Measurements from ENCODE around the gene CFLAR. TPM values are rescaled to one million over a fixed set of nuclear protein-coding genes. Genes with fewer than 3 reads are reported as not detected.

Gene CFLAR
- polyA plus RNA-seq, 1 donor from 2014 or later: 104 TPM

GRCh38 chr2:201196803-201197202 is 80.8 kb downstream of the CFLAR start:
- H3K9me3 Mint-ChIP-seq: no peaks in the 10 kb centered on the region
- H3K36me3 Mint-ChIP-seq: peaks cover 23% of the 10 kb centered on the region
- H3K4me3 Mint-ChIP-seq: no peak overlapping the region
- no peaks in the 10 kb centered on the region for H3K27me3 Mint-ChIP-seq
- peaks cover 31 to 43% (median 37%) of the 10 kb centered on the region in 3 donors for H3K4me1 Mint-ChIP-seq
- H3K27ac Mint-ChIP-seq: peak overlapping the region in 1 of 3 donors; percentile 91

DNA sequence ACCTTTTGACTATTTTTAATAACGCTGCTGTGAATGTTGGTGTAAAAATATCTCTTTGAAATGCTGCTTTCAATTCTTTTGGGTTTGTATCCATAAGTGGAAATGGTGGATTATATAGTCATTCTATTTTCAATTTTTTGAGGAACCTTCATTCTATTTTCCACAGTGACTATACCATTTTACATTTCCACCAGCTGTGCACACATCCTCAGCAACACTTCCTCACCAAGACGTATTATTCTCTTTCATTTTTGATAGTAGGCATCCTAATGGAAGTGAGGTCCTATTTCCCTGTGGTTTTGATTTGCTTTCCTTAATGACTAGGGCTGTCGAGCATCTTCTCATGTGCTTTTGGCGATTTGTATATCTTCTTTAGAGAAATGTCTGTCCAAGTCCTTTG is 81.8 kb downstream of the CFLAR start:
- H3K27me3 Mint-ChIP-seq: no peaks in the 10 kb centered on the region
- H3K9me3 Mint-ChIP-seq: no peaks in the 10 kb centered on the region
- H3K4me1 Mint-ChIP-seq: peaks cover 25 to 35% (median 32%) of the 10 kb centered on the region in 3 donors
- H3K36me3 Mint-ChIP-seq: peaks cover 23% of the 10 kb centered on the region
- H3K4me3 Mint-ChIP-seq: no peak overlapping the region
- H3K27ac Mint-ChIP-seq: peak overlapping the region in 1 of 3 donors; percentile 53

DNA sequence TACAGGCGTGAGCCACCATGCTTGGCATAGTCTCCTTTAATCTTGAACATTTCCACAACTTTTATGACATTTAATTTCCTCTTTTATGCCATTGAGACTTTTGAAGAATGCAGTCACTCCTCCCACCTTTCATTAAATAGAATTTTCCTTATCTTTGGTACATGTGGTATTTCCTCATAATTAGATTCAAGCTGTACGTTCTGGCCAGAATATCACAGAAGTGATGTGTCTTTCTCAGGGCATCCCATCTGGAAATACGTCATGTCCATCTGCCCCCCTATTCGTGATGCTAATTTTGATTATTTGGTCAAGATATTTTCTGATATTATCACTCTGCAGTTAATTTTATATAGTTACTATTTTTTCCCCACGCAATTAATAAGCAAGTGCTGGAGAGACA is 83.9 kb downstream of the CFLAR start:
- Mint-ChIP-seq H3K4me1 (peaks cover 12 to 27% (median 24%) of the 10 kb centered on the region in 3 donors), H3K27me3 (no peaks in the 10 kb centered on the region), H3K36me3 (peaks cover 17% of the 10 kb centered on the region), H3K9me3 (no peaks in the 10 kb centered on the region), H3K27ac (no peak overlapping the region), H3K4me3 (no peak overlapping the region)

GRCh38 chr2:201200345-201200744 is 84.4 kb downstream of the CFLAR start:
- Mint-ChIP-seq H3K27me3 (no peaks in the 10 kb centered on the region), H3K36me3 (peaks cover 15% of the 10 kb centered on the region), H3K4me3 (no peak overlapping the region), H3K9me3 (no peaks in the 10 kb centered on the region), H3K4me1 (peaks cover 12 to 27% (median 22%) of the 10 kb centered on the region in 3 donors), H3K27ac (no peak overlapping the region)

GRCh38 chr2:201201371-201201770 is 85.4 kb downstream of the CFLAR start:
- no peaks in the 10 kb centered on the region for H3K27me3 Mint-ChIP-seq
- H3K9me3 Mint-ChIP-seq: no peaks in the 10 kb centered on the region
- no peak overlapping the region for H3K4me3 Mint-ChIP-seq
- peaks cover 6 to 21% (median 13%) of the 10 kb centered on the region in 3 donors for H3K4me1 Mint-ChIP-seq
- peaks cover 9% of the 10 kb centered on the region for H3K36me3 Mint-ChIP-seq
- no peak overlapping the region for H3K27ac Mint-ChIP-seq

DNA sequence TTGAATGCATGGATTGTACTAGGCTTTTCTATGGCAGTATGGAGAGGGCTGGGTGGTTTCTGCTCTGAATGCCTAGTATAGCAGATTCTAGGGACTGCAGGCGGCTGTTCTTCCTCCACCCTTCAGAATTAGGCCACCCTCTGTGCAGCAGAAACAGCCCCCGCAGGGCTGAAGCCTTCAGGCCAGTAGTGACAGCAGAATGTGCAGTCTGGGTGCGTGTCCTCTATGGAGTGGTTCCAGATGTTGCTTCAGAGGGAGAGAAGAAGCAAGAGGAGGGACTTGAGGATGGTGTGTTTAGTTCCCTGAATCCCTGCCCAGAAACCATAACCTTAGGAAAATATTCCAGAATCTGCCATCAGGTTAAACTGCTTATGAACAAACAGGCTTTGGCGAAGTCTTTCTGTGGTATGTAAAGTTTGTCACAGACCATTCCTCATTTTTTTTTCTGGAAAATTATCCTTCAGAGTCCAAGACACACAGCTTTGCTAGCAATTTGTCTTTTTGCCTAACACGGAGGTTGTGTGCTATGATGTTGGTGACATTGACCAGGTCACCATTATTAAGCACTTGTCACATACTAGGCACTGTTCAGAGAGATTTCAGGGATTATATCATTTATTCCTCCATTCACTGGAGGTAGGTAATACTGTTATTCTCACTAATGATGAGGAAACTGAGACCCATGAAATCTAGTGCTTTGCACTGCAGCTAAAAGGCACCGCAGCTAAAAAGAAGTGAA is 88.1 kb downstream of the CFLAR start:
- no peak overlapping the region for H3K27ac Mint-ChIP-seq
- peaks cover 0 to 3% (median 3%) of the 10 kb centered on the region in 3 donors for H3K9me3 Mint-ChIP-seq
- peaks cover 12 to 26% (median 20%) of the 10 kb centered on the region in 3 donors for H3K4me1 Mint-ChIP-seq
- H3K36me3 Mint-ChIP-seq: peaks cover 15% of the 10 kb centered on the region
- H3K27me3 Mint-ChIP-seq: no peaks in the 10 kb centered on the region
- H3K4me3 Mint-ChIP-seq: peak overlapping the region in 1 of 4 donors; percentile 75

- Mint-ChIP-seq H3K36me3 (peaks cover 14% of the 10 kb centered on the region), H3K9me3 (peaks cover 0 to 3% (median 3%) of the 10 kb centered on the region in 3 donors), H3K27ac (no peak overlapping the region), H3K27me3 (no peaks in the 10 kb centered on the region), H3K4me3 (peak overlapping the region in 1 of 4 donors; percentile 22), H3K4me1 (peaks cover 16 to 34% (median 25%) of the 10 kb centered on the region in 3 donors)
Observed at GRCh38 chr2:201204655-201205514, 88.9 kb downstream of the CFLAR start.

- no peak overlapping the region for H3K4me3 Mint-ChIP-seq
- H3K27me3 Mint-ChIP-seq: no peaks in the 10 kb centered on the region
- H3K36me3 Mint-ChIP-seq: peaks cover 13% of the 10 kb centered on the region
- H3K4me1 Mint-ChIP-seq: peaks cover 16 to 40% (median 30%) of the 10 kb centered on the region in 3 donors
- peaks cover 0 to 3% (median 3%) of the 10 kb centered on the region in 3 donors for H3K9me3 Mint-ChIP-seq
- H3K27ac Mint-ChIP-seq: peak overlapping the region in 1 of 3 donors; percentile 81
Observed at GRCh38 chr2:201205515-201205849, 89.5 kb downstream of the CFLAR start.

DNA sequence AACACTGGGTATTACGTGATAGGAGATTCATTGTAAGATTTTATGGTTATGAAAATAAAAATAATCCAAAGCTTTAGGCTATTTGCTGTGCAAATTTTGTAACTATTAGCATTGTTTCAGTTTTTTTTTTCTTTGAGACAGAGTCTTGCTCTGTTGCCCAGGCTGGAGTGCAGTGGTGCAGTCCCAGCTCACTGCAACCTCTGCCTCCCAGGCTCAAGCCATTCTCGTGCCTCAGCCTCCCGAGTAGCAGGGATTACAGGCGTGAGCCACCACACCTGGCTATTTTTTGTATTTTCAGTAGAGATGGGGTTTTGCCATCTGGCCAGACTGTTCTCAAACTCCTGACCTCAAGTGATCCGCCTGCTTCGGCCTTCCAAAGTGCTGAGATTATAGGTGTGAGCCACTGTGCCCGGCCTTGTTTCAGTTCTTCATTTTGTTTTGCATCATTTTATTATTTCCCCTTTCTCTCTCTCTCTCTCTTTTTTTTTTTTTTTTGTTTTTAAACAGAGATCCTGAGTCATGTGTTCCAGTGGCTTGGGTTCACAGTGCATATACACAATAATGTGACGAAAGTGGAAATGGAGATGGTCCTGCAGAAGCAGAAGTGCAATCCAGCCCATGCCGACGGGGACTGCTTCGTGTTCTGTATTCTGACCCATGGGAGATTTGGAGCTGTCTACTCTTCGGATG is 92.7 kb downstream of the CFLAR start:
- no peaks in the 10 kb centered on the region for H3K27me3 Mint-ChIP-seq
- H3K36me3 Mint-ChIP-seq: peaks cover 11% of the 10 kb centered on the region
- peak overlapping the region; percentile 91 to 97 (median 94) for H3K27ac Mint-ChIP-seq
- H3K4me3 Mint-ChIP-seq: peak overlapping the region; percentile 57 to 93 (median 76)
- peaks cover 20 to 48% (median 38%) of the 10 kb centered on the region in 3 donors for H3K4me1 Mint-ChIP-seq
- peaks cover 0 to 3% (median 3%) of the 10 kb centered on the region in 3 donors for H3K9me3 Mint-ChIP-seq

- H3K27ac Mint-ChIP-seq: no peak overlapping the region
- H3K36me3 Mint-ChIP-seq: peaks cover 8% of the 10 kb centered on the region
- H3K9me3 Mint-ChIP-seq: no peaks in the 10 kb centered on the region
- peaks cover 18 to 34% (median 22%) of the 10 kb centered on the region in 3 donors for H3K4me1 Mint-ChIP-seq
- H3K4me3 Mint-ChIP-seq: no peak overlapping the region
- no peaks in the 10 kb centered on the region for H3K27me3 Mint-ChIP-seq
Observed at GRCh38 chr2:201215963-201216362, 100.0 kb downstream of the CFLAR start.

DNA sequence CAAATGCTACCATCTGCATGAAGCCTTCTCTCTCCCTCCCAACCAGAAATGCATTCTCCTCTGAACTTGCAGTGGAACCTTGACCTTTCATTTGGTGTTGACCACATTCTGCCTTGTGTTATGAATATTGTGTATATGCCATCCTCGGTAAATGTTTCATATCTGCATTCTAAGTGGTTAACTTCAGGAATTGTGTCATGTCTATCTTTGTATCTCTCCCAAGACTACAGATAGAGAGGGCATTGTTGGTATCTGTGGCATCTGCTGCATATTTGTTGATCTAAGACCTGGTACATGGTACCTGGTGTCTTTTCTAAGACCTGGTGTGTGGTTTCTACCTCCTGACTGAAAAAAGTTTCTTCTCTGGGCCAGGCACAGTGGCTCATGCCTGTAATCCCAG is 101.0 kb downstream of the CFLAR start:
- Mint-ChIP-seq H3K27ac (no peak overlapping the region), H3K27me3 (no peaks in the 10 kb centered on the region), H3K4me1 (peaks cover 15 to 28% (median 22%) of the 10 kb centered on the region in 3 donors), H3K4me3 (no peak overlapping the region), H3K9me3 (no peaks in the 10 kb centered on the region), H3K36me3 (peaks cover 8% of the 10 kb centered on the region)

DNA sequence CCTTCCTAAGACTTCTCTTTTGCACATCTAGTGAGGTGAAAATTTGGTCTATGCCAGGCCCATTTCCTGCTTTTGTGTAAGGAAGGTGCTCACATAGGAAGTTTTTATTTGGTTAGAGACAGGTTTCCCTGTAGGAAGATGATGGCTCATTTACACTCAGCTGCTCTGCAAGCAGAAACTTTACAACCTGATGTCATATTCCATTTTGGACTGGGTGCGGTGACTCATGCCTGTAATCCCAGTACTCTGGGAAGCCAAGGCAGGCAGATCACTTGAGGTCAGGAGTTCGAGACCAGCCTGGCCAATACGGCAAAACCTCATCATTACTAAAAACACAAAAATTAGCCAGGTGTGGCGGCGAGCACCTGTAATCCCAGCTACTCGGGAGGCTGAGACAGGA is 102.8 kb downstream of the CFLAR start:
- Mint-ChIP-seq H3K27me3 (no peaks in the 10 kb centered on the region), H3K27ac (peak overlapping the region in 1 of 3 donors; percentile 39), H3K9me3 (no peaks in the 10 kb centered on the region), H3K4me3 (no peak overlapping the region), H3K4me1 (peaks cover 24 to 37% (median 29%) of the 10 kb centered on the region in 3 donors), H3K36me3 (peaks cover 8% of the 10 kb centered on the region)

DNA sequence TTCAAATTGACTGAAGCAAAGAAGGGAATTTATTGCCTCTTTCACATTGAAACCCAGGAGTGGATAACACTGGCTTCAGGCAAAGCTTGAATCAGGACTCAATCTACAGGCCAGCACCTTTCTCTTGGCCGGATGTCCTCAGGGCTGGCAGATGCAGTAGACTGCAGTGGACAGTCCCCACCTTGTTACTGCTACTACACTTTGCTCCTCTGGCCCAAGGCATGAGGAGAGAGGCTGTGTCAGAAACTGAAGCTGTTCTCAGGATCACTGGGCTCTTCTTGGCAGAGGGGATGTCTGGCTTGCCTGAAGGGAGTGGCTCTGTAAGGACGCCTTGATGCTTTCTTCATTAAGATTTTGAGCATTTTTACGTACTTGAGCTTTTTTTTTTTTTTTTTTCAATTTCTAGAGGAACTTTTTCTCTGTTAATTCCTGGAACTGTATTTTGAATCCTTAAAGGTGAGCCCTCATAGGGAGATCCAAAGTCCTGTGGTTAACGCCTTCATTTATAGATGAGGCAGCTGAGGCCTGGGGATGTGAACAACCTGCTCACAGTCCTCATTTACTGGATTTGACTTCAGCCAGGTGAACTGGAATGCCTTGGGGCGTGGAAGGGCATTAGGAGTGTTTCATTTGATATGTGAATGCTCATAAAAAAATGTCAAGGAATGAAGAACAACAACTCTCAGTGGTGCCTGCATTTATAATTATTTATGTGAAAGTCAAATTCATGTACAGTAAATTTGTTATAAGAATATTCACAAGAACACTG is 103.5 kb downstream of the CFLAR start:
- H3K9me3 Mint-ChIP-seq: no peaks in the 10 kb centered on the region
- H3K27me3 Mint-ChIP-seq: no peaks in the 10 kb centered on the region
- peaks cover 8% of the 10 kb centered on the region for H3K36me3 Mint-ChIP-seq
- peaks cover 24 to 37% (median 29%) of the 10 kb centered on the region in 3 donors for H3K4me1 Mint-ChIP-seq
- peak overlapping the region in 1 of 4 donors; percentile 49 for H3K4me3 Mint-ChIP-seq
- H3K27ac Mint-ChIP-seq: peak overlapping the region in 2 of 3 donors; percentile 49 to 86

GRCh38 chr2:201220102-201220570 is 104.2 kb downstream of the CFLAR start:
- peak overlapping the region in 2 of 4 donors; percentile 49 to 69 for H3K4me3 Mint-ChIP-seq
- no peaks in the 10 kb centered on the region for H3K9me3 Mint-ChIP-seq
- no peaks in the 10 kb centered on the region for H3K27me3 Mint-ChIP-seq
- peaks cover 24 to 38% (median 29%) of the 10 kb centered on the region in 3 donors for H3K4me1 Mint-ChIP-seq
- peak overlapping the region in 2 of 3 donors; percentile 49 to 86 for H3K27ac Mint-ChIP-seq
- peaks cover 10% of the 10 kb centered on the region for H3K36me3 Mint-ChIP-seq
